ENCODE results near the gene ANO8.

Gene ANO8

GRCh38 chr19:17325133-17325532 lies 9.5 kb downstream of the ANO8 start:
- no peak overlapping the region for H3K4me3 ChIP-seq
- intact Hi-C loops (cut with DNase I; ENCODE audit: low total_unique reads), result no loop called here
- peak overlapping the region; percentile 49 to 61 for H3K27ac ChIP-seq

DNA sequence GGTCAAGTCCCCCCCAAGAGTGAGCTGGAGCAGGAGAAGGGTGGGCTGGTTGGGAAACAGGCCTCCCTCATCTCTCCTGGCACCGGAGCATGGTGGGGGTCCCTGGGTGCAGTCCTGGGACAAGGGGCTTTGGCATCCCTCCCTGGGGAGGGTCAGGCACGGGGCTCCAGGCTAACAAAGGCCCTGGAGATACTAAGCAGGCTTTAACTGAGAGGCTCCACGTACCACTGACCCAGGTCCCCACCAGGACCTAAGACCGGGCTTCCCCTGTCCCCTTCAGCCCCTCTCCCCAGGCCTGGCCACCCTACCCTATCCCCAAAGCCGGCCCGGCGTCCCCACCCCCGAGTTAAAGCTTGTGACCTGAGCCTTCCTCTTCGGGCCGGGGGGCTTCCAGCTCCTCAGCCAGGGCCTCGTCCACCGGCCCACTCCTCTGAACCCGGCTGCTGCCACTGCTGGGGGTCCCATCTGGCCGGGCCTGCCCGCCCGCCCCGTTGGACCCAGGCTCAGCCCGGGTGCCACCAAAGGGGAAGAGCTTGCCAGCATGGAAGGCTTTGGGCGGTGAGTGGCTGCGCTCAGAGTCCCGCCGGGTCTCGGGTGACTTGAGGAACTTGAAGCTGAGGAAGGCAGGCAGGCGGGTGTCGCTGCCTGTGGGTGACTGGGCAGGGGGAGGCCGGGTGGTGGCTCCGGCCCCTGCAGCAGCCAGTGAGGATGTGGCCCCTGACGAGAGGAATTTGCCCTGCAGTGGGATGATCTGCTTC lies 10.1 kb downstream of the ANO8 start:
- DNase-seq, result no peak
- intact Hi-C loops (cut with DNase I; ENCODE audit: low total_unique reads), result no loop called here
- no peaks in the 10 kb centered on the region for H3K27me3 ChIP-seq
- peak overlapping the region; percentile 49 to 61 for H3K27ac ChIP-seq
- TF ChIP-seq CTCF (IDR thresholded peaks at IDR 0.05), result no peak
- no peaks in the 10 kb centered on the region for H3K9me3 ChIP-seq
- no peak overlapping the region for H3K4me3 ChIP-seq
- H3K4me1 ChIP-seq, result peaks cover 0 to 70% (median 52%) of the 10 kb centered on the region in 4 donors
- peaks cover 19 to 39% (median 27%) of the 10 kb centered on the region in 3 donors for H3K36me3 ChIP-seq

More at GRCh38 chr19:17325133-17325532, 9.5 kb downstream of the ANO8 start:
- Histone ChIP-seq H3K9me3 (no peaks in the 10 kb centered on the region), H3K27me3 (no peaks in the 10 kb centered on the region), H3K4me1 (peaks cover 0 to 70% (median 52%) of the 10 kb centered on the region in 4 donors), H3K36me3 (peaks cover 13 to 33% (median 21%) of the 10 kb centered on the region in 3 donors)
- no peak for TF ChIP-seq CTCF (IDR thresholded peaks at IDR 0.05)
- no peak for DNase-seq

DNA sequence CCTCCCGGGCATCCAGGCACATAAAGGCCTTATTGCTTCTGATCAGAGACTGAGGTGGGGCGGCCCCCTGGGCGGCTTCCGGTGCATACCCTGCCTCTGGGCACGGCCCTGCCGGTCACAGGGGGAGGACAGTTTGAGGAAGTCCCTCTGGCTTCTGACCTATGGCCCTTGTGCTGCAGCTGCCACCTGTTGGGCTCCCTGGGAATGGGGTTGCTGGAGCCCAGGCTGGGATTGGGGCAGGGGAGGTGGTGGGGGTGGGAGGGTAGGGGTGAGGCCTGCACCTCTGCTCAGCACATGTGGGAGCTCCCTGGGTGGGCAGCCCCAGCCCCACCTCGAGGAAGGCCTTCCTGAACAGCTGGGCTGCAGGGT lies 10.7 kb downstream of the ANO8 start:
- peak overlapping the region; percentile 9 to 17 for H3K4me3 ChIP-seq
- intact Hi-C loops (cut with DNase I; ENCODE audit: low total_unique reads), result no loop called here
- TF ChIP-seq CTCF (IDR thresholded peaks at IDR 0.05), result no peak
- peak overlapping the region; percentile 49 to 61 for H3K27ac ChIP-seq
- H3K9me3 ChIP-seq, result no peaks in the 10 kb centered on the region
- H3K4me1 ChIP-seq, result peaks cover 0 to 64% (median 51%) of the 10 kb centered on the region in 4 donors
- H3K36me3 ChIP-seq, result peaks cover 25 to 45% (median 32%) of the 10 kb centered on the region in 3 donors
- no peaks in the 10 kb centered on the region for H3K27me3 ChIP-seq
- no peak for DNase-seq

GRCh38 chr19:17323300-17323963 lies 11.2 kb downstream of the ANO8 start:
- Histone ChIP-seq H3K4me3 (peak overlapping the region; percentile 9 to 17), H3K36me3 (peaks cover 25 to 50% (median 36%) of the 10 kb centered on the region in 3 donors), H3K9me3 (no peaks in the 10 kb centered on the region), H3K4me1 (peaks cover 0 to 60% (median 51%) of the 10 kb centered on the region in 4 donors), H3K27me3 (no peaks in the 10 kb centered on the region), H3K27ac (peak overlapping the region; percentile 49 to 61)
- DNase-seq, result no peak
- no peak for TF ChIP-seq CTCF (IDR thresholded peaks at IDR 0.05)
- intact Hi-C loops (cut with DNase I; ENCODE audit: low total_unique reads), result no loop called here

DNA sequence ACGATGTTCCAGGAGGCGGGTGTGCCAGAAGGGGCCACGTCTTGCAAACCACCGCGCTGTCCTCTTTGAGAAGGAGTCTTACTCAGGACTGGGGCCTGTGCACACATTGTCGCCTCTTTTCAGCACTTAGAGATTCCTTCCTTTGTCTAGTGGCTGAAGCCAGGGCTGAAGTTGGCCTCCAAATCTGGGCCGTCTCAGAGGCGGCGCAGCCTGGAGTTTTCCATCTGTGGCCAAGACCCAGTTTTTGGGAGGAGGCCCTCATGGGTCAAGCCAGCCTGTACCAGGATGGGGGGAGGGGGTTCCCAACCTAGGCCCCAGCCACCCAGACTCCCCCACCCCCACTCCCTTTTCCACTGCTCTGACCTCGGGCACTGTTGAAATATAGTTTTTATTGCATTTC lies 11.8 kb downstream of the ANO8 start:
- Histone ChIP-seq H3K27ac (peak overlapping the region in 1 of 2 donors; percentile 49), H3K36me3 (peaks cover 25 to 56% (median 36%) of the 10 kb centered on the region in 3 donors), H3K4me3 (no peak overlapping the region), H3K9me3 (no peaks in the 10 kb centered on the region), H3K27me3 (no peaks in the 10 kb centered on the region), H3K4me1 (peaks cover 0 to 56% (median 49%) of the 10 kb centered on the region in 4 donors)
- intact Hi-C loops (cut with DNase I; ENCODE audit: low total_unique reads), result no loop called here
- TF ChIP-seq CTCF (IDR thresholded peaks at IDR 0.05), result no peak
- DNase-seq, result no peak

Measured in tibial artery (tissue), 4 donors.